Neutrophil (primary cell): Measurements from ENCODE around the gene ILK.

ENCODE experiments used
- H3K27ac ChIP-seq: fragments of 200-600 bp; sonication (generic); 2 replicates; pipeline ENCODE4 v1.5.1; 2016; ENCODE audit warnings: mild to moderate bottlenecking, moderate library complexity
- H3K27me3 ChIP-seq: fragments of 200-600 bp; sonication (generic); 2 replicates; pipeline ENCODE4 v1.6.0; 2016; ENCODE audit warnings: mild to moderate bottlenecking
- H3K36me3 ChIP-seq: fragments of 200-600 bp; sonication (generic); 2 replicates; pipeline ENCODE4 v1.5.1; 2017
- H3K4me1 ChIP-seq, 2 experiments: fragments of 200-600 bp in 1 of 2; sonication (generic) in 1 of 2; 1 replicate in 1 of 2; 2 replicates in 1 of 2; pipeline versions ENCODE4 v1.5.1 to v1.6.1; 2013 to 2016; ENCODE audit warnings: low read depth in 1 of 2, low read length in 1 of 2, mild to moderate bottlenecking in 1 of 2, moderate library complexity in 1 of 2; ENCODE audit not compliant: control insufficient read depth in 1 of 2, insufficient read depth in 1 of 2
- H3K4me3 ChIP-seq, 2 experiments: fragments of 200-600 bp in 1 of 2; sonication (generic) in 1 of 2; 1 replicate in 1 of 2; 2 replicates in 1 of 2; pipeline ENCODE4 v1.5.1; 2013 to 2016; ENCODE audit warnings: low read depth in 1 of 2, low read length in 1 of 2, mild to moderate bottlenecking in 1 of 2, moderate library complexity in 1 of 2
- H3K9me3 ChIP-seq: fragments of 200-600 bp; sonication (generic); 2 replicates; pipeline ENCODE4 v1.5.1; 2016
- CTCF ChIP-seq: fragments of 200-600 bp; sonication (generic); IDR thresholded peaks from 2 replicates; pipeline ENCODE4 v1.5.1; 2016; ENCODE audit warnings: antibody characterized with exemption

Gene ILK

GRCh38 chr11:6658647-6659046 lies 55.1 kb downstream of the ILK start:
- Histone ChIP-seq H3K27ac (no peak overlapping the region), H3K4me1 (peaks cover 4 to 6% of the 10 kb centered on the region in 2 experiments), H3K4me3 (no peak overlapping the region), H3K36me3 (no peaks in the 10 kb centered on the region), H3K27me3 (peaks cover 51% of the 10 kb centered on the region), H3K9me3 (no peaks in the 10 kb centered on the region)
- TF ChIP-seq CTCF: no peak
